H9 (cell line): ENCODE results near the gene POTEC. TPM values are rescaled to one million over a fixed set of nuclear protein-coding genes. Genes with fewer than 3 reads are reported as not detected.
"Not testable (repeated sequence)": the region's sequence is repeated elsewhere in the genome, so short reads cannot be mapped to it uniquely, and the experiment has no call there.

Experiments
- DNase-seq: peaks from one replicate; pipeline ENCODE4 v3.0.0-alpha.2; 2017
- H2AFZ ChIP-seq: one replicate; pipeline ENCODE4 v1.6.1; 2013; ENCODE audit warnings: mild to moderate bottlenecking, low read length, control low read depth, moderate library complexity
- H2AK5ac ChIP-seq: 2 replicates; pipeline ENCODE4 v1.6.1; 2013; ENCODE audit warnings: low read length, control low read depth, mixed read lengths; ENCODE audit not compliant: insufficient read length
- H2BK120ac ChIP-seq: one replicate; pipeline ENCODE4 v1.6.1; 2013; ENCODE audit warnings: low read depth, mild to moderate bottlenecking, low read length, control low read depth, inconsistent platforms; ENCODE audit not compliant: poor library complexity, severe bottlenecking
- H2BK12ac ChIP-seq: 2 replicates; pipeline ENCODE4 v1.6.1; 2013; ENCODE audit warnings: low read length, control low read depth, mixed read lengths, low read depth; ENCODE audit not compliant: insufficient read length
- H2BK15ac ChIP-seq: 2 replicates; pipeline ENCODE4 v1.6.1; 2013; ENCODE audit warnings: low read depth, low read length, control low read depth
- H2BK20ac ChIP-seq: one replicate; pipeline ENCODE4 v1.6.1; 2013; ENCODE audit warnings: low read depth, mild to moderate bottlenecking, low read length, control low read depth, inconsistent platforms; ENCODE audit not compliant: poor library complexity, severe bottlenecking
- H2BK5ac ChIP-seq: 2 replicates; pipeline ENCODE4 v1.6.1; 2013; ENCODE audit warnings: low read length, control low read depth, mixed read lengths; ENCODE audit not compliant: insufficient read length
- H3K14ac ChIP-seq: 2 replicates; pipeline ENCODE4 v1.6.1; 2013; ENCODE audit warnings: low read length, control low read depth; ENCODE audit not compliant: insufficient read depth
- H3K18ac ChIP-seq: 2 replicates; pipeline ENCODE4 v1.6.1; 2013; ENCODE audit warnings: low read depth, mild to moderate bottlenecking, mixed read lengths, low read length, control low read depth; ENCODE audit not compliant: insufficient read length
- H3K23ac ChIP-seq: 2 replicates; pipeline ENCODE4 v1.6.1; 2013; ENCODE audit warnings: low read length, control low read depth, mixed read lengths, low read depth; ENCODE audit not compliant: insufficient read length
- H3K23me2 ChIP-seq: 2 replicates; pipeline ENCODE4 v1.6.1; 2013; ENCODE audit warnings: low read depth, mild to moderate bottlenecking, mixed read lengths, low read length, control low read depth; ENCODE audit not compliant: insufficient read length, poor library complexity, severe bottlenecking
- H3K27ac ChIP-seq: 2 replicates; pipeline ENCODE4 v1.5.1; 2013; ENCODE audit warnings: low read length, control low read depth, mixed read lengths, low read depth; ENCODE audit not compliant: insufficient read length
- H3K27me3 ChIP-seq: 2 replicates; pipeline ENCODE4 v1.6.1; 2013; ENCODE audit warnings: low read length, control low read depth, inconsistent platforms; ENCODE audit not compliant: insufficient read depth
- H3K4ac ChIP-seq: 2 replicates; pipeline ENCODE4 v1.6.1; 2013; ENCODE audit warnings: low read depth, mild to moderate bottlenecking, control low read depth, inconsistent platforms, low read length, moderate library complexity
- H3K4me1 ChIP-seq: 2 replicates; pipeline ENCODE4 v1.6.1; 2013; ENCODE audit warnings: low read length, control low read depth, inconsistent platforms; ENCODE audit not compliant: insufficient read depth
- H3K4me2 ChIP-seq: 2 replicates; pipeline ENCODE4 v1.6.1; 2013; ENCODE audit warnings: low read length, control low read depth, mixed read lengths; ENCODE audit not compliant: insufficient read length, insufficient read depth
- H3K56ac ChIP-seq: 2 replicates; pipeline ENCODE4 v1.6.1; 2013; ENCODE audit warnings: low read depth, mild to moderate bottlenecking, mixed read lengths, low read length, control low read depth; ENCODE audit not compliant: insufficient read length
- H3K79me1 ChIP-seq: 2 replicates; pipeline ENCODE4 v1.6.1; 2013; ENCODE audit warnings: low read depth, mild to moderate bottlenecking, moderate library complexity, low read length, control low read depth, inconsistent platforms; ENCODE audit not compliant: insufficient read depth, poor library complexity, severe bottlenecking
- H3K79me2 ChIP-seq: 2 replicates; pipeline ENCODE4 v1.6.1; 2013; ENCODE audit warnings: low read length, control low read depth, inconsistent platforms; ENCODE audit not compliant: insufficient read depth
- H3K9ac ChIP-seq: 2 replicates; pipeline ENCODE4 v1.6.1; 2013; ENCODE audit warnings: low read length, control low read depth, mixed read lengths; ENCODE audit not compliant: insufficient read length; ENCODE audit errors: extremely low read depth
- H3K9me3 ChIP-seq: one replicate; pipeline ENCODE4 v1.6.1; 2013; ENCODE audit warnings: low read depth, low read length, inconsistent platforms; ENCODE audit not compliant: control insufficient read depth
- H3T11ph ChIP-seq: one replicate; pipeline ENCODE4 v1.6.1; 2013; ENCODE audit warnings: mild to moderate bottlenecking, low read length, control low read depth, inconsistent platforms
- H4K20me1 ChIP-seq: one replicate; pipeline ENCODE4 v1.6.1; 2013; ENCODE audit not compliant: control insufficient read depth, insufficient read length, insufficient read depth
- H4K5ac ChIP-seq: 2 replicates; pipeline ENCODE4 v1.6.1; 2013; ENCODE audit warnings: low read depth, mild to moderate bottlenecking, mixed read lengths, low read length, control low read depth; ENCODE audit not compliant: insufficient read length
- H4K8ac ChIP-seq: replicated peaks from 2 replicates; pipeline ENCODE4 v1.6.1; 2013; ENCODE audit warnings: low read length, control low read depth, mixed read lengths, low read depth; ENCODE audit not compliant: insufficient read length
- H4K91ac ChIP-seq: 2 replicates; pipeline ENCODE4 v1.6.1; 2013; ENCODE audit warnings: low read depth, mild to moderate bottlenecking, moderate library complexity, mixed read lengths, low read length, control low read depth; ENCODE audit not compliant: insufficient read length
- H3K27ac Mint-ChIP-seq, 3 experiments: 2 replicates in 2 of 3; 3 replicates in 1 of 3; pipeline ENCODE4 v1.8.0; 2020 to 2021; ENCODE audit warnings: mixed read lengths in 3 of 3, mild to moderate bottlenecking in 1 of 3, moderate library complexity in 1 of 3
- H3K27me3 Mint-ChIP-seq: 2 replicates; pipeline ENCODE4 v1.8.0; 2021; ENCODE audit warnings: low read depth, mild to moderate bottlenecking, moderate library complexity, mixed read lengths
- H3K36me3 Mint-ChIP-seq, 3 experiments: 2 replicates in 2 of 3; 3 replicates in 1 of 3; pipeline ENCODE4 v1.8.0; 2020 to 2021; ENCODE audit warnings: low read depth in 3 of 3, mixed read lengths in 3 of 3; ENCODE audit not compliant: insufficient read depth in 1 of 3
- H3K4me1 Mint-ChIP-seq, 2 experiments: 2 replicates each; pipeline ENCODE4 v1.8.0; 2020; ENCODE audit warnings: mixed read lengths in 2 of 2
- H3K4me3 Mint-ChIP-seq, 2 experiments: 2 replicates in 1 of 2; 3 replicates in 1 of 2; pipeline ENCODE4 v1.8.0; 2020 to 2021; ENCODE audit warnings: mild to moderate bottlenecking in 2 of 2, mixed read lengths in 2 of 2, moderate library complexity in 1 of 2
- H3K9me3 Mint-ChIP-seq, 2 experiments: 2 replicates in 1 of 2; 3 replicates in 1 of 2; pipeline ENCODE4 v1.8.0; 2020; ENCODE audit warnings: mild to moderate bottlenecking in 2 of 2, mixed read lengths in 2 of 2, moderate library complexity in 1 of 2
- WGBS: extraction: QIAGEN DNeasy Blood & Tissue Kit; methylation state at CpG from one replicate; pipeline ENCODE4 v1.1.7; 2013; ENCODE audit warnings: missing lambda C conversion rate, low lambda C conversion rate, mixed read lengths; ENCODE audit not compliant: insufficient read length; ENCODE audit errors: extremely low coverage; 5-methylcytosine and 5-hydroxymethylcytosine counted together
- long read RNA-seq: library from polyadenylated mRNA; unstranded; transcript quantifications from one replicate; pipeline ENCODE4 v2.0.0, GENCODE V29; 2020
- total RNA-seq: library from RNA; stranded (reverse); gene quantifications from 2 replicates; pipeline ENCODE4 v1.2.1, GENCODE V29; 2021

Gene POTEC
- total RNA-seq = not detected in 2 replicates
- long read RNA-seq = 0 reads

DNA sequence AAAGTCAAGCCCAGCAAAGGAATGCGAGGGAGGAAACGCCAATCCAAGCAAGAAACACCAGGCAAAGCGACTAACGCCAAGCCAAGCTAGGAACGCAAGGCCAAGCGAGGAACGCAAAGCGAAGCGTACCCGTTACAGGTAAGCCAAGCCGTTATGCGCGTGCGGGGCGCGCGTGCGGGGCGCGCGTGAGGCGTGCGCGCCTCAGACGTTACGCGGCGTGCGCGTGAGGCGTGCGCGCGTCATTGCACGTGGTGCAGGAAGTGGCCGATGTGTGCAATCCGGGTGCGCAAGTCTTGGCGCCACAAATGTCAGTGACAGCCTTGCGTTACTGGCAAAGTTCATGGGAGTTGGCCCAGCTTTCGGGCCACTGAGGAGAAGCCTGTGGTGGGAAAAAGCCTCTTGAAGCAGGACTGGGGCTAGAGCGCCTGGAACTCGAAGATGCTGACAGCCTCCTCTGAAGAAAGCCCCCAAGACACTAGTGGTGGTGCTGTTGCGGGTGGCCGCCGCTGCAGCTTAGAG is at the start of gene POTEC:
Gene POTEC, minus strand, starts transcription at position 155 of the 519 bp plus-strand sequence. CDS start 454 bp downstream, outside the sequence.
- not testable (repeated sequence) for H3K14ac ChIP-seq, H2BK12ac ChIP-seq, H2BK20ac ChIP-seq, H3K27me3 Mint-ChIP-seq, H2BK120ac ChIP-seq, H2AK5ac ChIP-seq, H3K4me2 ChIP-seq, H3K23me2 ChIP-seq, H3K27ac ChIP-seq, H3K27ac Mint-ChIP-seq, H3K9me3 ChIP-seq, H3K4me3 Mint-ChIP-seq, H3T11ph ChIP-seq, H4K91ac ChIP-seq, H3K4me1 Mint-ChIP-seq, H3K9ac ChIP-seq, H2BK5ac ChIP-seq, H3K79me1 ChIP-seq, H3K4ac ChIP-seq, H4K20me1 ChIP-seq, H3K4me1 ChIP-seq, H3K36me3 Mint-ChIP-seq, H3K56ac ChIP-seq, H3K18ac ChIP-seq, H3K23ac ChIP-seq, H2AFZ ChIP-seq, H4K5ac ChIP-seq, H2BK15ac ChIP-seq, H4K8ac ChIP-seq, H3K79me2 ChIP-seq, DNase-seq, H3K27me3 ChIP-seq
- peaks cover 33 to 36% of the 10 kb centered on the region in 2 experiments for H3K9me3 Mint-ChIP-seq
- no CpG with 5 or more reads among the region's 46 CpGs for whole genome bisulfite sequencing
